H1 (cell line): ENCODE results near the gene RALGAPA2. TPM values are rescaled to one million over a fixed set of nuclear protein-coding genes. Genes with fewer than 3 reads are reported as not detected.

ENCODE experiments used
- TAF7 ChIP-seq: optimal IDR thresholded peaks from 2 replicates; pipeline ENCODE3; 2011; ENCODE audit warnings: low read depth, mild to moderate bottlenecking, inconsistent platforms, low read length, moderate library complexity, borderline replicate concordance
- polyA plus RNA-seq, 7 experiments: library from polyadenylated mRNA; depleted of rRNA in 3 of 7; stranded (reverse) in 5 of 7; unstranded in 2 of 7; fragments of >200 nt in 5 of 7; fragments of 200-250 nt in 2 of 7; gene quantifications; 1 replicate in 5 of 7; 2 replicates in 1 of 7; 4 replicates in 1 of 7; pipeline versions ENCODE4 v1.2.1 to v1.2.3, GENCODE V29; 2011 to 2013; ENCODE audit warnings: missing spikeins in 2 of 7, mixed read lengths in 2 of 7
- total RNA-seq: library from RNA; stranded (reverse); fragmentation: NEBNext Ultra II Directional; extraction: Animal tissue kit (Norgen Biotek cat#: 25700); gene quantifications from 2 replicates; pipeline ENCODE4 v1.2.1, GENCODE V29; 2021

RALGAPA2 gene
- total and polyA plus RNA-seq, 2 of the 8 experiments (the other 6 are each of a cell fraction or from before 2014, with no cell fraction given), result 5.1 to 25.5 TPM

DNA sequence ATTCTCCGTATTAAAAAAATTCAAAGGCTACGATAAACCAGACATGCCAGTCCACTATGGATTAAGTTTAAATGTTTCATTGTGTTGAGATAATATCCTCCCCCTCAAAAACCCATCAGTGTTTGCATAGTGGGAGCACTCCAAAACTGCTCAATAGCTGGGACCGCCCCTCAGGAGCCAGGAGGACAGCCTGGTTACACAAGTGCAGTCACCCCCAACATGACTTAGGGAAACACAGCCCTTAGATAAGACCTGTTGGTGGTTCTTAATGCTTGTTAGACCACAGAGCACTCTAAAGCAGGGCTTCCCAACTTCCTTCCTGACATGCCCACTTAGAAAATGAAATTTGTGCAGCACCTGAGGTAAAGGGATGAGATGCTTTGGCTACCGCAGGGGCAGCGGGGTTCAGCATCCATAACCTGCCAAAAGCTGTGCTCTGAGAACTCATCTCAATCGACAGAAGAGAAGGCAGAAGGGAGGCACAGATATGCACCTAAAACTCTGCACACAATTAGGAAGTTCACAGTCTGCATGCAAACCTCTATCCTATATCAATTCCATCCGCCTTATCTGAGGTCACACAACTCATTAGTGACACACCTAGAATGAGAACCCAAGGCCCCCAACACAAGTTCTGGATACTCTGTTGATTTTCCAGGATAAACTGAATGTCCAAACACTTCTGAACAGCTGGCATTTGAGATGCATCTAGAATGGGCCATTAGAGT lies 74.3 kb downstream of the RALGAPA2 start (continued):
- no peak for TF ChIP-seq TAF7
